NOMO-1 (cell line): Measurements from ENCODE around the gene NHSL2.

Experiments
- DNase-seq, 2 experiments: peaks; one replicate each; lab custom pipeline; 2025; ENCODE audit not compliant: unreplicated experiment in 2 of 2; lab: John Stamatoyannopoulos, UW

NHSL2 gene

GRCh38 chrX:72016881-72017783 is 106.5 kb downstream of the NHSL2 start:
- DNase-seq: no peak

- peak; percentile 63 to 82 for DNase-seq
Observed at GRCh38 chrX:72018277-72019112, 107.8 kb downstream of the NHSL2 start.

DNA sequence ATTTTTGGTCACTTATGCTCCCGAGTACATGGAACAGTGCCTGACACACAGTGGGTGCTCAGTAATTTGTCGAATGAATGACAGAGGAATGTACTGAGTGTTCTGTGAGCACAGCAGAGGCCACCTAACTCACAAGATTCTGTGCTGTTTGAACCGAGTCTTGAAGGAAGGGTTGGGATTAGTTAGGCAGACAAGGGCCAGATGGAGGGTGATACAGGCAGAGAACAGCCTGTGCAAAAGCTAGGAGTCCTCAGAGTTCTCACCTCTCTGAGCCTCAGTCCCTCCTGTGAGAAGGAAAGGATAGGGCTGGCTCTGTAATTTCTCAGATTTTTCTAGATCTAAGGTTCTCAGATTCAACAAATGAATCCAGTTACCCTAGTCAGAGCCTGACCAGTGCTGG is 108.8 kb downstream of the NHSL2 start:
- DNase-seq: no peak

DNA sequence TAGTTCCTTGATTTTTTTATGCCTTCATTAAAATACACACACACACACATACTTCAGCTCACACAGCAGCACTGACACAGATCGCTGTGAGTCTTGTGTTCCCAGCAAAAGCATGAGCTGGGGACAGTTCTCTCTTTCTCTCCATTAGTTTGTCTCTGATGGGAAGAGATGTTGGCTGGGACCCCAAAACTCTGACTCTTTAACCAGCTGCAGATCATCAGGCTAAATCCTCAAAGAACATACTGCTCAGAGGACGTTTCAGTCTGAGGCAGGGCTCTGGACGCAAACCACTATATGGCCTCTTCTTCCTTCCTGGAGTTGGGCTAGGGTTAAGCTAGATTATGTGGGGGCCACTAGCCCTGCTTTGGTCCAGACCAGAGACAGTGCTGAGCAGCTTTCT is 109.6 kb downstream of the NHSL2 start:
- no peak for DNase-seq

- no peak for DNase-seq
Observed at GRCh38 chrX:72020788-72021187, 110.1 kb downstream of the NHSL2 start.

GRCh38 chrX:72021975-72022374 is 111.3 kb downstream of the NHSL2 start:
- peak in 1 of 2 experiments; percentile 7 for DNase-seq

DNA sequence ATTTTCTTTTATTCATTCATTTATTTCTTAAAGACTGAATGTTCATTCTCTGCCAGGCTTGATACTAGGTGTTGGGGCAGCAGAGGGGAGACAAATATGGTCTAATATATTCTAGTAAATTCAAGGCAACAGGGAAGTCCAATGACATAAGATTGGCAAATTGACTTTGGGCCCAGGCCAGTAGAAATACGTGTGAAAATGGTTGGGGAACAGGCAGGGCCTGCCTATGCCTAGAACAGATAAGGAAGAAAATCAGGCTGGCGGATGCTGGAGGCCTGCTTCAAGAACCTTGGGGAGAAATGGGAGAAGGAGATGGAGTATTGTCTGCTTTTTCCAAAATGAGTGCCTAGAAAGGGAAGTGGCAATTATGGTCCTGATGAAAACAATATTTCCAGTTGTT is 112.4 kb downstream of the NHSL2 start:
- DNase-seq: no peak

- no peak for DNase-seq
Observed at GRCh38 chrX:72025236-72025770, 114.7 kb downstream of the NHSL2 start.

- DNase-seq: no peak
Observed at GRCh38 chrX:72026341-72027023, 115.8 kb downstream of the NHSL2 start.

- no peak for DNase-seq
Observed at GRCh38 chrX:72027024-72027913, 116.6 kb downstream of the NHSL2 start.

DNA sequence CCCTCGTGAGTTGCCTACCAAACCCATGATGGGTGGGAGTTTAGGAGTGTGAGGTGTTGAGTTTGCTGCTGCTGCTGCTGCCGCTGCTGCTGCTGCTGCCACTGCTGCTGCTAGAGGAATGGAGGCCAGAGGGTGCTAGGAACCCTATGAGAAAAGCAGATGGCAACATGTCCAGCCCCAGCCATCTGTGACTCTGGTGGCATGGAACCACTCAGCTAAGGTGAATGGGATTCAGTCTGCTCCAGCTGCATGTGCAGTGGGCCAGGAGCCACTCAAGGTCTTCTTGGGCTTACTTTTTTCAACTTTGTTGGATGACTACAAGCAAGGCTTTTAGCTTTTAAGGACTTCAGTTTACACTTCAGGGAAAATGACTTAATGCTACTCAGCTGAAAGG is 117.3 kb downstream of the NHSL2 start:
- DNase-seq: no peak

GRCh38 chrX:72028701-72029470 is 118.2 kb downstream of the NHSL2 start:
- no peak for DNase-seq

GRCh38 chrX:72029483-72030411 is 119.1 kb downstream of the NHSL2 start:
- no peak for DNase-seq

DNA sequence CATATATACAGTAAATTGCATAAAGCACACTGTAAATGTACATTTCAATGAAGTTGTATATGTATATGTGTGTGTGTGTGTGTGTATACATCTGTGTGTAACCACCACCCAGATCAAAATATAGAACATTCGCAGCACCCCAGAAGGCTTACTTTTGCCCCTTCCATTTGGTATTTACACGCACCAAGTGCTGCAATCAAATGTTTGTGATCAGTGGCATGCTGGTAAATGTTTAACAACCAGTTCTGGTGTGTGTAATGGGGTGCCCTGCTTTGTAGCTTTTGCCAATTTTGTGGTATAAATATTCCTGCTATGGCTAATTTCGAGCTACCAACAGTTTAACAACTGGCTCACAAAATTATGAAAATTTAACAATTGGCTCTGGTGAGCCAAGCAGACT is 119.8 kb downstream of the NHSL2 start:
- DNase-seq: no peak

- no peak for DNase-seq
Observed at GRCh38 chrX:72031118-72031517, 120.5 kb downstream of the NHSL2 start.

GRCh38 chrX:72031634-72032033 is 121.0 kb downstream of the NHSL2 start:
- DNase-seq: peak in 1 of 2 experiments; percentile 31

DNA sequence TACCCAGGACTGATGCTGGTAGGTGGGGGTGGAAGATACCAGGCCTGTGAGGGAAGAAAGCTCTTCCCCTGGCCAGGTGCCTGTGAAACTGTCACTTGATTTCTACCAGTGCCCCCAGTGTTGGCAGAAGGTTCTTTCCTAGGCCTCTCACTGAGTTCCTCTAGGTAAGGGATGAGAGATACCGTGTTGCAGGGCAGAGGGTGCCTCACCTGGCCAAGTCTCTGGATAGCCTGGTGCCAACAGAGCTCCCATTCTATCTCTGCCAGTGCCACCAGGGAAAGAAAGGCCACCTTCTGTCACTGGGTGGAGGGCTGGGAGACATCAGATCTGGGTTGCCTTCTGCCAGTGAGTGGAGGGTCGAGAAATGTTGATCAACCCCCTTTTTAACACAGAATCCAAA is 127.0 kb downstream of the NHSL2 start:
- DNase-seq: no peak

DNA sequence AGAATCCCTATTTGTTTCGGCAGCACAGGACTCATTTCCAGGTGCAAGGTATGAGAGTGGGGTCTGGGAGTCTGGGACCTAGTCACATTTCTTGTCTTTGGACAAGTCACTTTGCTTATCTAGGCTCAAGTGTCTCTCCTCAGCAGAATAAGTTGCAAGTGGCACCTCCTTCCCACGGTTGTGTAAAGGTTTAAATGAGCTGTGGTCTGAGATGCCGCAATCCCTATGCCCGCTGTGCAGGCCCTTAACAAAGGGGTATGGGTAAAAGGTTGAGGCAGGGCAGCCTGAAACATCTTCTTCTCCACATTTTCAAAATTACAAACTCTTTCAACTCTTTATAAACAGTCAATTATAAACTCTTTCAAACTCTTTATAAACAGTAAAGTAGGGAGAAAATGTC is 127.4 kb downstream of the NHSL2 start:
- DNase-seq: peak; percentile 14 to 39
